Adrenal gland (tissue), 5 donors: ENCODE measurements around the gene ASTN1.

ENCODE experiments used
- CTCF ChIP-seq, 6 experiments: fragments of 450-650 bp in 4 of 6; fragments of 200-600 bp in 2 of 6; sonication (generic) in 1 of 6; IDR thresholded peaks; 1 replicate in 5 of 6; 2 replicates in 1 of 6; pipeline versions ENCODE4 v1.5.1 to v1.8.0; 2016 to 2021; ENCODE audit warnings: antibody characterized with exemption in 6 of 6, mild to moderate bottlenecking in 2 of 6, moderate library complexity in 1 of 6
- POLR2A ChIP-seq, 2 donors: fragments of 450-650 bp; IDR thresholded peaks; one replicate each; pipeline ENCODE4 v1.6.1; 2017; ENCODE audit warnings: antibody characterized with exemption in 2 of 2, mild to moderate bottlenecking in 2 of 2, moderate library complexity in 1 of 2
- donor health status: DM: no; HTN: no; CAD: no.

DNA sequence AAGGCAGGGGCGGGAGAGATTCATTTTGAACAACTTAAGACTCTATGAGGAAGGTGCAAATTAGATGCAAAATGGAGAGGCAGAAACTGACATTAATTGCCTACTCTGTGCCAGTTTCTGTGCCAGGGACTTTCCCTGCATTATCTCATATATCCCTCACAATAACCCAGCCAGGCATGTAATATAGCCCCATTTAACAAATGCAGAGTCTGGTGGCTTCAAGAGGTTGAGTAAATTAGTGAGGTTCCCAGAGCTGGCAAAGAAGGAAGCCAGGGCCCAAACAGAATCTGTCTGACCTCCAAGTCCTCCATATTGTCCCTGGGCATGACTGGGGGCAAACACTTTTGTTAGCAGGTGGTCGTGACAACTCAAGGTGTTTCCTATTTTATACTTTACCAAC lies 199.8 kb downstream of the ASTN1 start:
- TF ChIP-seq CTCF (IDR thresholded peaks at IDR 0.05) (no peak), POLR2A (IDR thresholded peaks at IDR 0.05) (no peak)
